ENCODE results near the gene SEMA3A.

GRCh38 chr7:84210301-84210700 is 15.7 kb upstream of the SEMA3A start:
- TF ChIP-seq SP1 (IDR thresholded peaks at IDR 0.05; ENCODE audit: low read depth) = no peak
- no peak for TF ChIP-seq REST (IDR thresholded peaks at IDR 0.05; ENCODE audit: low read depth)
- no peak for TF ChIP-seq ZNF274 (IDR thresholded peaks at IDR 0.05; ENCODE audit: low read depth, low read length)
- TF ChIP-seq, protein P1, sequence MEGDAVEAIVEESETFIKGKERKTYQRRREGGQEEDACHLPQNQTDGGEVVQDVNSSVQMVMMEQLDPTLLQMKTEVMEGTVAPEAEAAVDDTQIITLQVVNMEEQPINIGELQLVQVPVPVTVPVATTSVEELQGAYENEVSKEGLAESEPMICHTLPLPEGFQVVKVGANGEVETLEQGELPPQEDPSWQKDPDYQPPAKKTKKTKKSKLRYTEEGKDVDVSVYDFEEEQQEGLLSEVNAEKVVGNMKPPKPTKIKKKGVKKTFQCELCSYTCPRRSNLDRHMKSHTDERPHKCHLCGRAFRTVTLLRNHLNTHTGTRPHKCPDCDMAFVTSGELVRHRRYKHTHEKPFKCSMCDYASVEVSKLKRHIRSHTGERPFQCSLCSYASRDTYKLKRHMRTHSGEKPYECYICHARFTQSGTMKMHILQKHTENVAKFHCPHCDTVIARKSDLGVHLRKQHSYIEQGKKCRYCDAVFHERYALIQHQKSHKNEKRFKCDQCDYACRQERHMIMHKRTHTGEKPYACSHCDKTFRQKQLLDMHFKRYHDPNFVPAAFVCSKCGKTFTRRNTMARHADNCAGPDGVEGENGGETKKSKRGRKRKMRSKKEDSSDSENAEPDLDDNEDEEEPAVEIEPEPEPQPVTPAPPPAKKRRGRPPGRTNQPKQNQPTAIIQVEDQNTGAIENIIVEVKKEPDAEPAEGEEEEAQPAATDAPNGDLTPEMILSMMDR (IDR thresholded peaks at IDR 0.05 in 2 of 3, conservative IDR thresholded peaks at IDR 0.05 in 1 of 3; ENCODE audit: borderline replicate concordance in 1 of 3, insufficient read depth in 1 of 3, low read depth in 2 of 3, low read length in 2 of 3) = no peak
- no peak for TF ChIP-seq POLR2A (IDR thresholded peaks at IDR 0.05; ENCODE audit: borderline replicate concordance, extremely low read depth, insufficient read depth, insufficient read length)
- TF ChIP-seq RAD21 (IDR thresholded peaks at IDR 0.05; ENCODE audit: low read depth) = no peak
- TF ChIP-seq, protein P2, sequence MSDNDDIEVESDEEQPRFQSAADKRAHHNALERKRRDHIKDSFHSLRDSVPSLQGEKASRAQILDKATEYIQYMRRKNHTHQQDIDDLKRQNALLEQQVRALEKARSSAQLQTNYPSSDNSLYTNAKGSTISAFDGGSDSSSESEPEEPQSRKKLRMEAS (IDR thresholded peaks at IDR 0.05) = no peak
- TF ChIP-seq POLR2AphosphoS5 (IDR thresholded peaks at IDR 0.05; ENCODE audit: low read depth, low read length) = no peak
- TF ChIP-seq SRF (IDR thresholded peaks at IDR 0.05; ENCODE audit: low read depth) = no peak
- no peak for TF ChIP-seq CBX3 (IDR thresholded peaks at IDR 0.05; ENCODE audit: low read depth)
- no peak for TF ChIP-seq ZBTB33 (IDR thresholded peaks at IDR 0.05; ENCODE audit: extremely low read depth, insufficient replicate concordance, low read length)
